Measurements from ENCODE around the gene GADD45A. TPM values are rescaled to one million over a fixed set of nuclear protein-coding genes. Genes with fewer than 3 reads are reported as not detected.
A peak's percentile ranks its signal among the peaks of the same experiment; 100 is the strongest.

GADD45A gene
- total and polyA plus RNA-seq, 8 donors, result 25.3 to 37.1 (median 30.0) TPM

- intact Hi-C loops (cut with DNase I), result no loop called here
- no peaks in the 10 kb centered on the region for H3K9me3 ChIP-seq
- no peak for DNase-seq
- H3K4me3 ChIP-seq, result no peak overlapping the region
- no peaks in the 10 kb centered on the region for H3K36me3 ChIP-seq
- H3K27ac ChIP-seq, result no peak overlapping the region
- no peak for ATAC-seq
- H3K4me1 ChIP-seq, result peaks cover 4 to 37% of the 10 kb centered on the region in 2 donors
- no peaks in the 10 kb centered on the region for H3K27me3 ChIP-seq
- no peak for TF ChIP-seq CTCF (IDR thresholded peaks at IDR 0.05)
Measured at GRCh38 chr1:67721112-67721511, 36.1 kb downstream of the GADD45A start.

- Histone ChIP-seq H3K9me3 (no peaks in the 10 kb centered on the region), H3K4me3 (no peak overlapping the region), H3K4me1 (peaks cover 4 to 41% of the 10 kb centered on the region in 2 donors), H3K27ac (no peak overlapping the region), H3K27me3 (no peaks in the 10 kb centered on the region), H3K36me3 (no peaks in the 10 kb centered on the region)
- no peak for TF ChIP-seq CTCF (IDR thresholded peaks at IDR 0.05)
- ATAC-seq, result no peak
- intact Hi-C loops (cut with DNase I), result no loop called here
- DNase-seq, result no peak
Measured at GRCh38 chr1:67721650-67722291, 36.8 kb downstream of the GADD45A start.

- DNase-seq (no peak), ATAC-seq (no peak)
- no peaks in the 10 kb centered on the region for H3K27me3 ChIP-seq
- TF ChIP-seq CTCF (IDR thresholded peaks at IDR 0.05), result no peak
- peaks cover 4 to 41% of the 10 kb centered on the region in 2 donors for H3K4me1 ChIP-seq
- intact Hi-C loops (cut with DNase I), result no loop called here
- no peaks in the 10 kb centered on the region for H3K36me3 ChIP-seq
- H3K9me3 ChIP-seq, result no peaks in the 10 kb centered on the region
- no peak overlapping the region for H3K27ac ChIP-seq
- H3K4me3 ChIP-seq, result no peak overlapping the region
Measured at GRCh38 chr1:67722292-67722944, 37.4 kb downstream of the GADD45A start.

- no peaks in the 10 kb centered on the region for H3K9me3 ChIP-seq
- no peak overlapping the region for H3K4me3 ChIP-seq
- peaks cover 4 to 41% of the 10 kb centered on the region in 2 donors for H3K4me1 ChIP-seq
- H3K36me3 ChIP-seq, result no peaks in the 10 kb centered on the region
- DNase-seq (no peak), ATAC-seq (no peak)
- TF ChIP-seq CTCF (IDR thresholded peaks at IDR 0.05), result no peak
- no peak overlapping the region for H3K27ac ChIP-seq
- no peaks in the 10 kb centered on the region for H3K27me3 ChIP-seq
- intact Hi-C loops (cut with DNase I), result no loop called here
Measured at GRCh38 chr1:67723126-67723525, 38.1 kb downstream of the GADD45A start.

GRCh38 chr1:67723620-67724019, 38.6 kb downstream of the GADD45A start:
- H3K9me3 ChIP-seq, result no peaks in the 10 kb centered on the region
- intact Hi-C loops (cut with DNase I), result no loop called here
- no peak for TF ChIP-seq CTCF (IDR thresholded peaks at IDR 0.05)
- H3K4me1 ChIP-seq, result peaks cover 4 to 41% of the 10 kb centered on the region in 2 donors
- ATAC-seq, result peak; percentile 63
- no peak for DNase-seq
- no peak overlapping the region for H3K4me3 ChIP-seq
- peak overlapping the region in 1 of 2 donors; percentile 23 for H3K27ac ChIP-seq
- H3K36me3 ChIP-seq, result no peaks in the 10 kb centered on the region
- no peaks in the 10 kb centered on the region for H3K27me3 ChIP-seq
